ENCODE data around the gene AAR2. TPM values are rescaled to one million over a fixed set of nuclear protein-coding genes. Genes with fewer than 3 reads are reported as not detected.

Gene AAR2
- total RNA-seq, 1 experiment from 2014 or later: 36.9 TPM

- Mint-ChIP-seq H3K4me1 (peaks cover 0 to 23% of the 10 kb centered on the region in 2 experiments; a peak in 3 of 4 replicates), H3K9me3 (no peaks in the 10 kb centered on the region), H3K36me3 (ENCODE audit: insufficient read depth in 1 of 3, low read depth in 3 of 3) (no peaks in the 10 kb centered on the region), H3K27ac (no peak overlapping the region), H3K27me3 (ENCODE audit: low read depth) (peaks cover 10% of the 10 kb centered on the region), H3K4me3 (no peak overlapping the region)
- Histone ChIP-seq H2BK15ac (ENCODE audit: low read depth, low read length) (no peak overlapping the region), H3T11ph (ENCODE audit: low read length) (no peak overlapping the region), H2BK12ac (ENCODE audit: insufficient read length, low read depth, low read length) (no peak overlapping the region), H3K9me3 (ENCODE audit: control insufficient read depth, low read depth, low read length) (no peaks in the 10 kb centered on the region), H4K5ac (ENCODE audit: insufficient read length, low read depth, low read length) (no peak overlapping the region), H3K9ac (ENCODE audit: extremely low read depth, insufficient read length, low read length) (no peak overlapping the region), H4K91ac (ENCODE audit: insufficient read length, low read depth, low read length) (no peak overlapping the region), H3K4ac (ENCODE audit: low read depth, low read length) (no peak overlapping the region), H3K27ac (ENCODE audit: insufficient read length, low read depth, low read length) (no peak overlapping the region), H3K4me2 (ENCODE audit: insufficient read depth, insufficient read length, low read length) (no peak overlapping the region), H3K23ac (ENCODE audit: insufficient read length, low read depth, low read length) (no peak overlapping the region), H3K14ac (ENCODE audit: insufficient read depth, low read length) (no peak overlapping the region; the same call in 1 of the 2 replicates), H2BK5ac (ENCODE audit: insufficient read length, low read length) (no peak overlapping the region), H3K79me2 (ENCODE audit: insufficient read depth, low read length) (no peaks in the 10 kb centered on the region), H4K20me1 (ENCODE audit: control insufficient read depth, insufficient read depth, insufficient read length) (no peaks in the 10 kb centered on the region), H2AK5ac (ENCODE audit: insufficient read length, low read length) (no peak overlapping the region), H3K23me2 (ENCODE audit: insufficient read length, low read depth, low read length, poor library complexity, severe bottlenecking) (no peaks in the 10 kb centered on the region), H3K4me1 (ENCODE audit: insufficient read depth, low read length) (no peaks in the 10 kb centered on the region), H3K56ac (ENCODE audit: insufficient read length, low read depth, low read length) (no peak overlapping the region), H3K27me3 (ENCODE audit: insufficient read depth, low read length) (no peaks in the 10 kb centered on the region), H3K79me1 (ENCODE audit: insufficient read depth, low read depth, low read length, poor library complexity, severe bottlenecking) (no peaks in the 10 kb centered on the region), H3K18ac (ENCODE audit: insufficient read length, low read depth, low read length) (no peak overlapping the region), H2AFZ (ENCODE audit: low read length) (no peak overlapping the region), H2BK20ac (ENCODE audit: low read depth, low read length, poor library complexity, severe bottlenecking) (no peak overlapping the region), H2BK120ac (ENCODE audit: low read depth, low read length, poor library complexity, severe bottlenecking) (no peak overlapping the region), H4K8ac (replicated peaks; ENCODE audit: insufficient read length, low read depth, low read length) (no peak overlapping the region)
- TF ChIP-seq, protein P1, sequence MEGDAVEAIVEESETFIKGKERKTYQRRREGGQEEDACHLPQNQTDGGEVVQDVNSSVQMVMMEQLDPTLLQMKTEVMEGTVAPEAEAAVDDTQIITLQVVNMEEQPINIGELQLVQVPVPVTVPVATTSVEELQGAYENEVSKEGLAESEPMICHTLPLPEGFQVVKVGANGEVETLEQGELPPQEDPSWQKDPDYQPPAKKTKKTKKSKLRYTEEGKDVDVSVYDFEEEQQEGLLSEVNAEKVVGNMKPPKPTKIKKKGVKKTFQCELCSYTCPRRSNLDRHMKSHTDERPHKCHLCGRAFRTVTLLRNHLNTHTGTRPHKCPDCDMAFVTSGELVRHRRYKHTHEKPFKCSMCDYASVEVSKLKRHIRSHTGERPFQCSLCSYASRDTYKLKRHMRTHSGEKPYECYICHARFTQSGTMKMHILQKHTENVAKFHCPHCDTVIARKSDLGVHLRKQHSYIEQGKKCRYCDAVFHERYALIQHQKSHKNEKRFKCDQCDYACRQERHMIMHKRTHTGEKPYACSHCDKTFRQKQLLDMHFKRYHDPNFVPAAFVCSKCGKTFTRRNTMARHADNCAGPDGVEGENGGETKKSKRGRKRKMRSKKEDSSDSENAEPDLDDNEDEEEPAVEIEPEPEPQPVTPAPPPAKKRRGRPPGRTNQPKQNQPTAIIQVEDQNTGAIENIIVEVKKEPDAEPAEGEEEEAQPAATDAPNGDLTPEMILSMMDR (conservative IDR thresholded peaks at IDR 0.05): no peak
- WGBS (ENCODE audit: extremely low coverage, insufficient read length, low lambda C conversion rate): no CpG with 5 or more reads among the region's 9 CpGs
- no peak for DNase-seq
Measured at GRCh38 chr20:36277546-36277945, 41.3 kb downstream of the AAR2 start.

Data from H9 (cell line).